GM18517 (cell line): Measurements from ENCODE around the gene CCNK.

ENCODE experiments used
- ATAC-seq: cut with Tn5 transposase; IDR thresholded peaks from one replicate; pipeline ENCODE4 v1.9.1; 2021; ENCODE audit warnings: mild to moderate bottlenecking, moderate library complexity; ENCODE audit not compliant: unreplicated experiment

CCNK gene

DNA sequence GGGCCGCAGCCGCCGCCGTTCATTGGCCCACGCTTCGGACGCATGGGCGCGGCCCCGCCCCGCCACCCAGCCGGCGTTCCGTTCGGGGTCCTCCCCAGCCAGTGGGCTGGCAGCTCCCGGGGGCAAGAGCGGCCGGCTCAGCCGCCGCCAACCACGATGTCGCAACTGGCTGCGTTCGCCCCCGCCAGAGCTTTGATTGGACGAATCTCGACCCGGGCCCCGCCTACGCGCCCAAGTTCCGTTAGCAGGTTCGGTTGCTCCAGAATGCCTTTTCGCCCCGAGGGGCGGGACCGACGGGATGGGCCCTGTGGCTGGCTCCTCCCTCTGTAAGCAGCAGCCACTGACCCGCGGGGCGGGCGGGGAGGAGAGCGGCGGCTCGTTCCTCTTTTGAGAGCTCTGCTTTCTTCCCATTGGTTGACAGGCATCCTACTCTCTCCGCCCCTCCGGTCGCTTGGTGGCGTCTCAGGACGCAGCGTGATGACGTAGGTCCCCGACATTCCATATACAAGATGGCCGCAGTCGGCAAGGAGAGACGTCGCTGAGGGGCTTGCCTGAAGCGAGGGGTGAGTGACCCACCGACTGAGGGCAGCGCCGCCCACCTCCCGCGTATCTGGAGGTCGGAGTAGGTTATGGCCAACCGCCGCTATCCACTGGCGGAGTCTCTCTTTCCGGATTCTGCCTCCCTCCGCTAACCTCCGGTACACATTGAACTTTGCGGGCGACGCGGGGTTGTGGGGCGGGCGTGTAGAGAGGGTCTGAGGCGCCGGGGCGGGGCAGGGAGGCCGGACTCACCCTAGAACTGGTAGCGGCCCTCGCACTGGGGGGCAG, at the start of gene CCNK:
Gene CCNK (plus strand): TSS at position 493 of the 828 bp plus-strand sequence. CDS start 11,269 bp downstream, outside the sequence.
- peak; percentile 92 for ATAC-seq

- no peak for ATAC-seq
These were observed 49.2 kb upstream of the CCNK start for GRCh38 chr14:99431986-99432385.

DNA sequence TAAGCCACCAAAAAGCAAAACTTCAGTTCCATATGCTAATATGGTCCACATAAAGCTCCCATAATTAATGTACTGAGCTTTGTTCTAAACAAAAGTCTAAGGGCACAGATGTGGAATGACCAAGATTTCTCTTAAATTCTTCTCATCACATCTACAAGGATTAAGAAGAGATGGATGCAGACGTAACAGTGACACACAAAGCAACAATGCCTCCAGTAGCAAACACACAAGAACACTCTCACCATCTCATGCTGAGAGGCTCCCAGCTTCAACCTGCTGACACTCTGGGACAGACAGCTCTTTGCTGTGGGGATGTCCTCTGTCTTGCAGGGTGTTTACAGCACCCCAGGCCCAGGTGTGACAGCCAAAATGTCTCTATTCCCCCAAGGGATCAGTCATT, 48.7 kb upstream of the CCNK start:
- ATAC-seq, result no peak

DNA sequence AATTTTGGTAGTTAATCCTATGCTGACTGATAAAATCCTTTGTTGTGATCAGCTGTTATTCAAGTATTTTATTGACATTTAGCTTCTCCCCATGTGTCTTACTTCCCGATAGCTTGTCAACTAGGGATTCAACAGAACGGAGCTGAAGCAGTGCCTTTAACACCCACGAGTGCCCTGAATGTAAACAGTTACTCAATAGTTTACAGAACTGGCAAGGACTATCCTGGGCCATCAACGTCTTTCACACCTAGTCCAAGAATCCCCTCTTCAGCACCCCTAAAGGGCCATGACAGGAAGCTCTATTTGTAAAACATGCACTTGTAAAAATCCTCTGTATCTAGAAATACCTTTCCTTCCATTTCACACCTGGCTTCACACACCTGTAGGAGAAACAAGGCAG, 45.9 kb upstream of the CCNK start:
- no peak for ATAC-seq

- ATAC-seq, result no peak
These were observed 44.7 kb upstream of the CCNK start for GRCh38 chr14:99436247-99437180.

DNA sequence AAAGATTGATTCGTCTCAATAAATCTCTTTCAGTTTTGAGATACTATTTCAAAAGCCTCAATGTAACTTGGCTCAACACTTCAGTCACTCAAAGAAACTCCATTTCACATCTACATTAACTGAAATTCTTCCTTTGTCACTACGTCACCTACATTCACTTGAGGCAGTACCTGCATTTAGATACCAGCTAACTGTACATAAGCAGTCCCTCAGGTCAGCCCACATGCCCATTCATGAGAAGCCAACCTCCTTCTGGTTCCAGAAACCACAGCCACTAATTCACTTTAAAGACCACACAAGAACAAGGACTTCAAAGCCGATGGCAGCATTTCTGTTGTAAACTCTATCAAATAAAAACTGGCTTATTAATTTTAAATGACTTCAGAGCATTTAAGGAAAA, 43.5 kb upstream of the CCNK start:
- ATAC-seq, result no peak

- no peak for ATAC-seq
These were observed 40.9 kb upstream of the CCNK start for GRCh38 chr14:99440278-99440677.

- no peak for ATAC-seq
These were observed 39.9 kb upstream of the CCNK start for GRCh38 chr14:99441157-99441870.

- no peak for ATAC-seq
These were observed 39.3 kb upstream of the CCNK start for GRCh38 chr14:99441918-99442317.

GRCh38 chr14:99445931-99446330, 35.3 kb upstream of the CCNK start:
- no peak for ATAC-seq

- no peak for ATAC-seq
These were observed 33.5 kb upstream of the CCNK start for GRCh38 chr14:99447739-99448138.

- ATAC-seq, result no peak
These were observed 30.9 kb upstream of the CCNK start for GRCh38 chr14:99450266-99450665.

GRCh38 chr14:99451234-99451633, 30.0 kb upstream of the CCNK start:
- ATAC-seq, result no peak

DNA sequence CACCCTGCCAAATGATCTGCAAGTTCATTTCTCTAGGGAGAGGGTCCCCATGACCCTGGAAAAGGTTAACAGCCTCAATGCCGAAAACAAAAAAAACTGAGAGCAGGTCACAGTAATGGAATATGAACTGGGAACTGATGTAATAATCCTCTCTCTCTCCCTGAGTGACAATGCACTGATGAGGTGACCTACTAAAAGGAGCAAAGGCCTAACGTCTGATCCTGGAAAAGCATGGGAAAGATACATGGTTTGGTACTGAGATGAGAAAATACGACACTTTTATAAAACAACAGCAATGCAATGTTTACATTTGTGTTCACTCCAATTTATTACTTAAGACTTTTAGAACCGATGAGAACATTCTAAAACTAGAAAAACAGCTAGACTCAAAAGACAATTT, 28.2 kb upstream of the CCNK start:
- no peak for ATAC-seq

GRCh38 chr14:99454246-99454645, 27.0 kb upstream of the CCNK start:
- ATAC-seq, result no peak

DNA sequence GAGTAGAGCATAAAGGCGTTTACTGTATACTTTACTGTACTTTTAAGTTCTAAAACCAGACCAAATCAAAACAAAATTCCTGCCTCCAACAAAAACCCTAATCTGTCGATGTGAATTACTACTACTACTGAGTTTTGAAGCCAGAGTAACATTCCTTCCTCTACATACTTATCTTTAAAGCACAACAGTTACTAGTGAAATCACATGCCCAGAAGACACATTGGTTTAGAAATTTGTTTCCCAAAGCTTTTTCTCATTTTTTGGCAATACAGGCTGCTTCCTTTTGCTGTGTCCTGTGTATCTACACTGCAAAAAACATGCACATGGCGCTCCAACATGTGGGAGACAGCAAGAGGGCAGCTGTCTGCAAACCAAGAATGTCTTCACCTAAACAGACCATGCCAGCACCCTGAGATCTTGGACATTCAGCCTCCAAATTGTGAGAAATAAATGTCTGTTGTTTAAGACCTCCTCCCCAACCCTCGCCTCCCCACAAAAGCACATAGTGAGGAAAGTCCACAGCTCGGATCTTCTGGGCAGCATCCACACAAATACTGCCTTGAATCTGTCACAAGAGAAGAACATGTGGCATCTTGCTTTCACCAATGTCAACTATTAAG, 21.6 kb upstream of the CCNK start:
- no peak for ATAC-seq

- no peak for ATAC-seq
These were observed 20.4 kb upstream of the CCNK start for GRCh38 chr14:99460793-99461192.

DNA sequence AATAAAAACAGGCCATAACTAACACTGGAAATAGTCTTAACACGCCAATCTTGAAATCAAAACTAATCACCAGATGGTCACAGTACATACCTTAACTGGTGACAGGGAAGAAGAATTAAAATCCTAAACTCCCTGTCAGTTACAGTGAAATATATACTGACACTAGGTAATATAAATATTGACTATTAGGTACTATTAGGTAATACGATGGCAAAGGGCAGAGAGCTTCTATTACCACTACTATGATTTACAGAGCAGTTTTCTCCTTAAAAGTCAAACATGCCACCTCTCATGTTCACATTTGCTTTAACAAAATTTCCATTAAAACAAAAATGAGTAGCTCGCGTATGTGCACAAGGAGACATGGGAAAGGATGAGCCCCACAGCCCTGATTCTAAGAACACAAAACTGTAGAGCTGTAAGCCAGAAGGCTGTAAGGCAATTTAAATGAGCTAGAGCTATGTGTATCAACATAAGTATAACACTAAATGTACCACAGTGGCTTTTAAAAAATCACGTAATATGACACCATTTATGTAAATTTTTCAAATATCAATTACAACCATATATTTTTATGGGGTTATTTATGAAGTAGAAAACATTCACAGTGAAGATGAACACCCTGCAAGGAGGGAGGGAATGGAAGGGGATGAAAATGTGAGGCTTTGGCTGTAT, 19.7 kb upstream of the CCNK start:
- ATAC-seq, result no peak

DNA sequence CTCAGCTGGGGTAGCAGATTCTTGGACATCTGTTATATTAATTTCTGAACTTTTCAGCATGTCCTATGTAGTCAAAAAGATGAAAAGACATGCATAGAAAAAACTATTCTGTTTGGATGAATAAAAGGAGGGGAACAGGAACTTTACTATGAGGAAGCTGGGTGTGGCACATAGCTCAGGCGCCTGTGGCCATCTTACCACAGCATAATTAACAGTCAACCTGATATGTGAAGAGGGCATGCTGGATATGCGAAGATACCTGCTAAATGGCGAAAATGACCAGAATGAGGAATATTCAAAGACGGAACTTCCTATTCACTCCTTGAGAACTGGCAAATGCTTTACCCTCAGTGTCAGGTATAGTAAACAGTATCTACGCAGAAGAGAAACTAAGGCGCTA, 19.0 kb upstream of the CCNK start:
- ATAC-seq, result no peak

DNA sequence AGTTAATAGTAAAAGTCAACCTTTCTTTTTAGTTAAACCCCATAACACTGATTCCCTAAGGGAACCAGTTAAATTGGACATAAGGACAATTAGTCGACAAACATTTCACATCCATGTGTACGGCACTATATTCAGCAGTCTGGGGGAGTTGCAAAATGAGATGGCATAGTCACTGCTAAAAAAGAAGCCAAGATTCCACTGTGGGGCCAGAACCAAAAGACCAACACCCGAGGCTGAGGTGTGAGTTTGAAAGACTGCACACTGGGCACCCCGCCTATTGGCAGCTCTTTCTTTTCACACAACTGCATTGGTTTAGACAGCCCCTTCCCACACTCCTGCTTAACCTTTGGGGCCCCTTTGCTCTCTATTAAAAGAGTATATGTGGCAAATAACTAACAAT, 17.2 kb upstream of the CCNK start:
- no peak for ATAC-seq
